GM23338 (cell line): Measurements from ENCODE around the gene SLX9. TPM values are rescaled to one million over a fixed set of nuclear protein-coding genes. Genes with fewer than 3 reads are reported as not detected.

Source experiments
- ATAC-seq: fragments of 200-7000 bp; cut with Tn5 transposase; 3 replicates; pipeline ENCODE4 v1.9.1; 2020
- DNase-seq: peaks from one replicate; pipeline ENCODE4 v3.0.0-alpha.2; 2015; ENCODE audit warnings: low spot score
- H2AFZ ChIP-seq: fragments of 200-600 bp; sonication (generic); 2 replicates; pipeline ENCODE4 v1.8.0; 2016; ENCODE audit warnings: antibody characterized with exemption, mild to moderate bottlenecking, moderate library complexity
- H3F3A ChIP-seq: fragments of 200-600 bp; sonication (generic); replicated peaks from 2 replicates; pipeline ENCODE4 v1.8.0; 2017; ENCODE audit warnings: antibody characterized with exemption, mixed run types, low read depth
- H3K27ac ChIP-seq: fragments of 200-600 bp; sonication (generic); 2 replicates; pipeline ENCODE4 v1.6.1; 2016; ENCODE audit warnings: low read depth
- H3K27me3 ChIP-seq: fragments of 200-600 bp; sonication (generic); 2 replicates; pipeline ENCODE4 v1.8.0; 2016; ENCODE audit warnings: mild to moderate bottlenecking, mixed run types, moderate library complexity; ENCODE audit not compliant: insufficient read depth
- H3K36me3 ChIP-seq: fragments of 200-600 bp; sonication (generic); 2 replicates; pipeline ENCODE4 v1.8.0; 2016; ENCODE audit warnings: mild to moderate bottlenecking; ENCODE audit not compliant: insufficient read depth
- H3K4me1 ChIP-seq: fragments of 200-600 bp; sonication (generic); 2 replicates; pipeline ENCODE4 v1.8.0; 2016; ENCODE audit warnings: mild to moderate bottlenecking, moderate library complexity; ENCODE audit not compliant: insufficient read depth
- H3K4me2 ChIP-seq: fragments of 200-600 bp; sonication (generic); 2 replicates; pipeline ENCODE4 v1.7.1; 2017; ENCODE audit warnings: mixed run types
- H3K4me3 ChIP-seq: fragments of 200-600 bp; sonication (generic); 2 replicates; pipeline ENCODE4 v1.6.1; 2016; ENCODE audit warnings: mixed run types
- H3K79me2 ChIP-seq: fragments of 200-600 bp; sonication (generic); replicated peaks from 2 replicates; pipeline ENCODE4 v1.8.0; 2017; ENCODE audit warnings: mild to moderate bottlenecking; ENCODE audit not compliant: insufficient read depth
- H3K9me2 ChIP-seq: fragments of 200-600 bp; sonication (generic); 2 replicates; pipeline ENCODE4 v1.8.0; 2017; ENCODE audit not compliant: insufficient read depth
- H4K20me1 ChIP-seq: fragments of 200-600 bp; sonication (generic); replicated peaks from 2 replicates; pipeline ENCODE4 v1.8.0; 2017; ENCODE audit warnings: mild to moderate bottlenecking; ENCODE audit not compliant: insufficient read depth
- H3K27ac Mint-ChIP-seq: 2 replicates; pipeline ENCODE4 v1.8.0; 2020; ENCODE audit warnings: inconsistent platforms, mild to moderate bottlenecking, moderate library complexity, mixed read lengths
- H3K27me3 Mint-ChIP-seq: 3 replicates; pipeline ENCODE4 v1.8.0; 2022; ENCODE audit warnings: low read depth, mild to moderate bottlenecking, moderate library complexity, mixed read lengths, inconsistent platforms; ENCODE audit not compliant: insufficient read depth, poor library complexity
- H3K36me3 Mint-ChIP-seq: 3 replicates; pipeline ENCODE4 v1.8.0; 2021; ENCODE audit warnings: low read depth, mild to moderate bottlenecking, inconsistent platforms, moderate library complexity, mixed read lengths
- H3K4me1 Mint-ChIP-seq: 3 replicates; pipeline ENCODE4 v1.8.0; 2020; ENCODE audit warnings: mild to moderate bottlenecking, inconsistent platforms, mixed read lengths
- H3K4me3 Mint-ChIP-seq: 3 replicates; pipeline ENCODE4 v1.8.0; 2021; ENCODE audit warnings: moderate library complexity, mild to moderate bottlenecking, inconsistent platforms, mixed read lengths
- H3K9me3 Mint-ChIP-seq: 3 replicates; pipeline ENCODE4 v1.8.0; 2020; ENCODE audit warnings: moderate library complexity, mild to moderate bottlenecking, inconsistent platforms, mixed read lengths
- CREB1 ChIP-seq: fragments of 250-450 bp; sonication (Bioruptor Pico); IDR thresholded peaks from 2 replicates; pipeline ENCODE4 v1.5.0; 2020; ENCODE audit warnings: low read depth, mild to moderate bottlenecking, moderate library complexity
- CTCF ChIP-seq, 2 experiments: fragments of 200-600 bp in 1 of 2; sonication (generic) in 1 of 2; conservative IDR thresholded peaks; 2 replicates each; pipeline versions ENCODE4 v1.5.1 to v1.6.1; 2016 to 2017; ENCODE audit warnings: antibody characterized with exemption in 2 of 2, low read depth in 2 of 2, mild to moderate bottlenecking in 2 of 2, moderate library complexity in 1 of 2
- ETS1 ChIP-seq: IDR thresholded peaks from 2 replicates; pipeline ENCODE4 v1.6.1; 2016; ENCODE audit warnings: antibody characterized with exemption
- JUNB ChIP-seq: IDR thresholded peaks from one replicate; pipeline ENCODE4 v1.6.1; 2016; ENCODE audit warnings: antibody characterized with exemption; ENCODE audit not compliant: unreplicated experiment
- POLR2AphosphoS5 ChIP-seq: IDR thresholded peaks from 2 replicates; pipeline ENCODE4 v1.6.1; 2016; ENCODE audit warnings: antibody characterized with exemption, low read depth
- REST ChIP-seq: IDR thresholded peaks from one replicate; pipeline ENCODE4 v1.6.1; 2018; ENCODE audit warnings: antibody characterized with exemption; ENCODE audit not compliant: unreplicated experiment
- ZNF331 ChIP-seq: fragments of 250-450 bp; sonication (Bioruptor Pico); IDR thresholded peaks from 2 replicates; pipeline ENCODE4 v1.5.0; 2020; ENCODE audit warnings: low read depth, mild to moderate bottlenecking, moderate library complexity
- ZNF462 ChIP-seq: fragments of 250-450 bp; sonication (Bioruptor Pico); IDR thresholded peaks from 2 replicates; pipeline ENCODE4 v1.5.0; 2020; ENCODE audit warnings: mild to moderate bottlenecking, moderate library complexity
- polyA plus RNA-seq: library from polyadenylated mRNA; unstranded; fragments of >200 nt; fragmentation: Nextera tagmentation; extraction: Ambion mirVana; gene quantifications from 2 replicates; pipeline ENCODE4 v1.2.1, GENCODE V29; 2016
- total RNA-seq: library from RNA; depleted of rRNA; stranded (reverse); fragments of >200 nt; shearing (Covaris generic); gene quantifications from 2 replicates; pipeline ENCODE4 v1.2.3, GENCODE V29; 2014

Gene SLX9
- total and polyA plus RNA-seq, 2 experiments from 2014 or later, result 41.5 to 46.9 TPM

GRCh38 chr21:44891631-44892031, 48.2 kb upstream of the SLX9 start:
- TF ChIP-seq CREB1 (CRISPR knock-in tag) (no peak), ZNF331 (CRISPR knock-in tag) (no peak), ETS1 (no peak), JUNB (no peak), ZNF462 (CRISPR knock-in tag) (no peak)
- Histone ChIP-seq H3K36me3 (no peaks in the 10 kb centered on the region), H3F3A (no peaks in the 10 kb centered on the region), H3K4me3 (no peak overlapping the region), H3K27ac (no peak overlapping the region), H2AFZ (no peak overlapping the region), H3K79me2 (no peaks in the 10 kb centered on the region), H3K27me3 (no peaks in the 10 kb centered on the region), H4K20me1 (no peaks in the 10 kb centered on the region), H3K9me2 (no peaks in the 10 kb centered on the region), H3K4me2 (no peak overlapping the region), H3K4me1 (no peaks in the 10 kb centered on the region)
- H3K4me1 Mint-ChIP-seq, result peaks cover 2% of the 10 kb centered on the region; the same call in 2 of the 3 replicates
- DNase-seq (no peak), ATAC-seq (no peak)
- no peaks in the 10 kb centered on the region for H3K36me3 Mint-ChIP-seq
- peaks cover 8% of the 10 kb centered on the region for H3K27me3 Mint-ChIP-seq
- no peak overlapping the region for H3K27ac Mint-ChIP-seq
- no peak overlapping the region for H3K4me3 Mint-ChIP-seq
- no peaks in the 10 kb centered on the region for H3K9me3 Mint-ChIP-seq

- Mint-ChIP-seq H3K4me1 (peaks cover 2% of the 10 kb centered on the region; the same call in 2 of the 3 replicates), H3K9me3 (no peaks in the 10 kb centered on the region), H3K36me3 (no peaks in the 10 kb centered on the region), H3K4me3 (no peak overlapping the region; the same call in 2 of the 3 replicates), H3K27ac (no peak overlapping the region), H3K27me3 (peaks cover 8% of the 10 kb centered on the region)
- Histone ChIP-seq H4K20me1 (no peaks in the 10 kb centered on the region), H3K79me2 (no peaks in the 10 kb centered on the region), H3K4me2 (no peak overlapping the region), H3K9me2 (no peaks in the 10 kb centered on the region), H3K36me3 (no peaks in the 10 kb centered on the region), H3K27ac (no peak overlapping the region), H3K4me3 (no peak overlapping the region), H2AFZ (no peak overlapping the region), H3K27me3 (no peaks in the 10 kb centered on the region), H3K4me1 (no peaks in the 10 kb centered on the region), H3F3A (no peaks in the 10 kb centered on the region)
- no peak for DNase-seq
- ATAC-seq, result peak; percentile 41
- no peak for TF ChIP-seq CTCF (conservative IDR thresholded peaks at IDR 0.05; ENCODE audit: low read depth in 2 of 2)
- no peak for TF ChIP-seq REST
- no peak for TF ChIP-seq POLR2AphosphoS5
Observed at GRCh38 chr21:44892095-44892494, 47.7 kb upstream of the SLX9 start.
